Measurements from ENCODE around the gene INPP5A.

INPP5A gene

GRCh38 chr10:132660385-132660784, 122.8 kb downstream of the INPP5A start:
- H3K4me3 ChIP-seq (ENCODE audit: low read length in 2 of 2) = no peak overlapping the region
- no peak overlapping the region for H2BK15ac ChIP-seq (ENCODE audit: low read length)
- no peak overlapping the region for H2BK12ac ChIP-seq (ENCODE audit: low read length)
- no peaks in the 10 kb centered on the region for H3K4me1 ChIP-seq (ENCODE audit: control insufficient read depth in 2 of 2, insufficient read depth in 1 of 2, low read depth in 1 of 2, low read length in 2 of 2)
- peaks cover 0 to 2% of the 10 kb centered on the region in 2 donors for H3K9me3 ChIP-seq (replicated peaks in 1 of 2; ENCODE audit: control insufficient read depth in 2 of 2, insufficient read depth in 1 of 2, low read depth in 1 of 2, low read length in 2 of 2)
- WGBS, 2 donors (ENCODE audit: extremely low coverage in 2 of 2, insufficient read length in 2 of 2, insufficient replicate concordance in 1 of 2) = no CpG with 5 or more reads among the region's 3 CpGs
- H3K4ac ChIP-seq (ENCODE audit: low read length) = no peak overlapping the region
- H3K27ac ChIP-seq (replicated peaks; ENCODE audit: low read length) = no peak overlapping the region
- no peak overlapping the region for H2BK120ac ChIP-seq (ENCODE audit: low read depth, low read length)
- no peak overlapping the region for H2BK5ac ChIP-seq (ENCODE audit: low read length)
- no peak overlapping the region for H4K8ac ChIP-seq (ENCODE audit: low read depth, low read length)
- H4K91ac ChIP-seq (ENCODE audit: low read depth, low read length, poor library complexity) = no peak overlapping the region
- no peak overlapping the region for H2AK5ac ChIP-seq (ENCODE audit: low read depth, low read length)
- no peak overlapping the region for H3K9ac ChIP-seq (ENCODE audit: low read depth, low read length, poor library complexity)
- no peak overlapping the region for H3K14ac ChIP-seq (ENCODE audit: low read length)
- H3K4me2 ChIP-seq (ENCODE audit: insufficient read depth, low read length, poor library complexity, severe bottlenecking) = no peak overlapping the region
- no peaks in the 10 kb centered on the region for H3K27me3 ChIP-seq (ENCODE audit: control insufficient read depth in 3 of 3, insufficient read depth in 3 of 3, low read depth in 1 of 3, low read length in 3 of 3)
- H3K36me3 ChIP-seq (replicated peaks in 1 of 2; ENCODE audit: control insufficient read depth in 2 of 2, insufficient read depth in 2 of 2, low read length in 2 of 2) = peaks cover 4% of the 10 kb centered on the region in 2 donors
- DNase-seq (ENCODE audit: low spot score) = no peak
- H2AFZ ChIP-seq (ENCODE audit: low read length) = no peak overlapping the region
- peaks cover 2% of the 10 kb centered on the region for H3K79me1 ChIP-seq (ENCODE audit: low read depth, low read length)
- H3K23ac ChIP-seq (ENCODE audit: low read depth, low read length, poor library complexity) = no peak overlapping the region
- H3K18ac ChIP-seq (ENCODE audit: low read length) = no peak overlapping the region

GRCh38 chr10:132662186-132662920, 124.8 kb downstream of the INPP5A start:
- H4K8ac ChIP-seq (ENCODE audit: low read depth, low read length) = no peak overlapping the region
- no peak overlapping the region for H2BK15ac ChIP-seq (ENCODE audit: low read length)
- peaks cover 4% of the 10 kb centered on the region in 2 donors for H3K36me3 ChIP-seq (replicated peaks in 1 of 2; ENCODE audit: control insufficient read depth in 2 of 2, insufficient read depth in 2 of 2, low read length in 2 of 2)
- no peak overlapping the region for H2AFZ ChIP-seq (ENCODE audit: low read length)
- H2BK12ac ChIP-seq (ENCODE audit: low read length) = no peak overlapping the region
- H3K23ac ChIP-seq (ENCODE audit: low read depth, low read length, poor library complexity) = no peak overlapping the region
- no peak overlapping the region for H3K4ac ChIP-seq (ENCODE audit: low read length)
- H3K9ac ChIP-seq (ENCODE audit: low read depth, low read length, poor library complexity) = no peak overlapping the region
- no peak overlapping the region for H4K91ac ChIP-seq (ENCODE audit: low read depth, low read length, poor library complexity)
- H2BK120ac ChIP-seq (ENCODE audit: low read depth, low read length) = no peak overlapping the region
- no peak for DNase-seq (ENCODE audit: low spot score)
- H3K4me1 ChIP-seq (ENCODE audit: control insufficient read depth in 2 of 2, insufficient read depth in 1 of 2, low read depth in 1 of 2, low read length in 2 of 2) = peaks cover 0 to 2% of the 10 kb centered on the region in 2 donors
- no peak overlapping the region for H3K14ac ChIP-seq (ENCODE audit: low read length)
- no peaks in the 10 kb centered on the region for H3K27me3 ChIP-seq (ENCODE audit: control insufficient read depth in 3 of 3, insufficient read depth in 3 of 3, low read depth in 1 of 3, low read length in 3 of 3)
- no peak overlapping the region for H3K4me2 ChIP-seq (ENCODE audit: insufficient read depth, low read length, poor library complexity, severe bottlenecking)
- no peaks in the 10 kb centered on the region for H3K79me1 ChIP-seq (ENCODE audit: low read depth, low read length)
- no peak overlapping the region for H3K27ac ChIP-seq (replicated peaks; ENCODE audit: low read length)
- peaks cover 0 to 2% of the 10 kb centered on the region in 2 donors for H3K9me3 ChIP-seq (replicated peaks in 1 of 2; ENCODE audit: control insufficient read depth in 2 of 2, insufficient read depth in 1 of 2, low read depth in 1 of 2, low read length in 2 of 2)
- no peak overlapping the region for H3K18ac ChIP-seq (ENCODE audit: low read length)
- no CpG with 5 or more reads among the region's 19 CpGs for WGBS, 2 donors (ENCODE audit: extremely low coverage in 2 of 2, insufficient read length in 2 of 2, insufficient replicate concordance in 1 of 2)
- no peak overlapping the region for H2BK5ac ChIP-seq (ENCODE audit: low read length)
- H3K4me3 ChIP-seq (ENCODE audit: low read length in 2 of 2) = no peak overlapping the region
- no peak overlapping the region for H2AK5ac ChIP-seq (ENCODE audit: low read depth, low read length)

- Histone ChIP-seq H3K4me2 (ENCODE audit: insufficient read depth, low read length, poor library complexity, severe bottlenecking) (no peak overlapping the region), H3K4me3 (ENCODE audit: low read length in 2 of 2) (no peak overlapping the region), H2BK15ac (ENCODE audit: low read length) (no peak overlapping the region), H3K36me3 (replicated peaks in 1 of 2; ENCODE audit: control insufficient read depth in 2 of 2, insufficient read depth in 2 of 2, low read length in 2 of 2) (peaks cover 4% of the 10 kb centered on the region in 2 donors), H3K27ac (replicated peaks; ENCODE audit: low read length) (no peak overlapping the region), H2AK5ac (ENCODE audit: low read depth, low read length) (no peak overlapping the region), H3K27me3 (ENCODE audit: control insufficient read depth in 3 of 3, insufficient read depth in 3 of 3, low read depth in 1 of 3, low read length in 3 of 3) (no peaks in the 10 kb centered on the region), H3K4ac (ENCODE audit: low read length) (no peak overlapping the region), H3K18ac (ENCODE audit: low read length) (no peak overlapping the region), H2AFZ (ENCODE audit: low read length) (no peak overlapping the region), H2BK5ac (ENCODE audit: low read length) (peak overlapping the region; percentile 14), H2BK120ac (ENCODE audit: low read depth, low read length) (no peak overlapping the region), H2BK12ac (ENCODE audit: low read length) (no peak overlapping the region), H3K4me1 (ENCODE audit: control insufficient read depth in 2 of 2, insufficient read depth in 1 of 2, low read depth in 1 of 2, low read length in 2 of 2) (peaks cover 0 to 5% of the 10 kb centered on the region in 2 donors), H4K8ac (ENCODE audit: low read depth, low read length) (no peak overlapping the region), H4K91ac (ENCODE audit: low read depth, low read length, poor library complexity) (no peak overlapping the region), H3K9me3 (replicated peaks in 1 of 2; ENCODE audit: control insufficient read depth in 2 of 2, insufficient read depth in 1 of 2, low read depth in 1 of 2, low read length in 2 of 2) (peaks cover 0 to 2% of the 10 kb centered on the region in 2 donors), H3K79me1 (ENCODE audit: low read depth, low read length) (no peaks in the 10 kb centered on the region), H3K9ac (ENCODE audit: low read depth, low read length, poor library complexity) (no peak overlapping the region), H3K14ac (ENCODE audit: low read length) (no peak overlapping the region), H3K23ac (ENCODE audit: low read depth, low read length, poor library complexity) (no peak overlapping the region)
- WGBS, 2 donors (ENCODE audit: extremely low coverage in 2 of 2, insufficient read length in 2 of 2, insufficient replicate concordance in 1 of 2) = no CpG with 5 or more reads among the region's 29 CpGs
- DNase-seq (ENCODE audit: low spot score) = no peak
Measured at GRCh38 chr10:132663666-132664365, 126.2 kb downstream of the INPP5A start.

- peak overlapping the region; percentile 59 for H3K18ac ChIP-seq (ENCODE audit: low read length)
- H2AFZ ChIP-seq (ENCODE audit: low read length) = no peak overlapping the region
- H2AK5ac ChIP-seq (ENCODE audit: low read depth, low read length) = no peak overlapping the region
- H3K9ac ChIP-seq (ENCODE audit: low read depth, low read length, poor library complexity) = peak overlapping the region; percentile 33
- no peak overlapping the region for H3K4ac ChIP-seq (ENCODE audit: low read length)
- H3K4me3 ChIP-seq (ENCODE audit: low read length in 2 of 2) = no peak overlapping the region
- H3K27ac ChIP-seq (replicated peaks; ENCODE audit: low read length) = no peak overlapping the region
- H2BK5ac ChIP-seq (ENCODE audit: low read length) = peak overlapping the region; percentile 14
- H2BK12ac ChIP-seq (ENCODE audit: low read length) = peak overlapping the region; percentile 30
- peaks cover 4% of the 10 kb centered on the region in 2 donors for H3K36me3 ChIP-seq (replicated peaks in 1 of 2; ENCODE audit: control insufficient read depth in 2 of 2, insufficient read depth in 2 of 2, low read length in 2 of 2)
- H3K14ac ChIP-seq (ENCODE audit: low read length) = peak overlapping the region; percentile 48
- H3K4me2 ChIP-seq (ENCODE audit: insufficient read depth, low read length, poor library complexity, severe bottlenecking) = no peak overlapping the region
- peaks cover 0 to 2% of the 10 kb centered on the region in 2 donors for H3K9me3 ChIP-seq (replicated peaks in 1 of 2; ENCODE audit: control insufficient read depth in 2 of 2, insufficient read depth in 1 of 2, low read depth in 1 of 2, low read length in 2 of 2)
- H3K4me1 ChIP-seq (ENCODE audit: control insufficient read depth in 2 of 2, insufficient read depth in 1 of 2, low read depth in 1 of 2, low read length in 2 of 2) = peaks cover 0 to 5% of the 10 kb centered on the region in 2 donors
- no peak for DNase-seq (ENCODE audit: low spot score)
- WGBS, 2 donors (ENCODE audit: extremely low coverage in 2 of 2, insufficient read length in 2 of 2, insufficient replicate concordance in 1 of 2) = no CpG with 5 or more reads among the region's 6 CpGs
- H3K23ac ChIP-seq (ENCODE audit: low read depth, low read length, poor library complexity) = no peak overlapping the region
- H2BK120ac ChIP-seq (ENCODE audit: low read depth, low read length) = no peak overlapping the region
- no peak overlapping the region for H4K8ac ChIP-seq (ENCODE audit: low read depth, low read length)
- H3K27me3 ChIP-seq (ENCODE audit: control insufficient read depth in 3 of 3, insufficient read depth in 3 of 3, low read depth in 1 of 3, low read length in 3 of 3) = no peaks in the 10 kb centered on the region
- no peak overlapping the region for H4K91ac ChIP-seq (ENCODE audit: low read depth, low read length, poor library complexity)
- H3K79me1 ChIP-seq (ENCODE audit: low read depth, low read length) = no peaks in the 10 kb centered on the region
- H2BK15ac ChIP-seq (ENCODE audit: low read length) = no peak overlapping the region
Measured at GRCh38 chr10:132664407-132664806, 126.8 kb downstream of the INPP5A start.

Measured in neuronal stem cell (in vitro differentiated cells).